Measurements from ENCODE around the gene TMPRSS13. TPM values are rescaled to one million over a fixed set of nuclear protein-coding genes. Genes with fewer than 3 reads are reported as not detected.

Gene TMPRSS13
- total RNA-seq, 1 experiment from 2014 or later = 0.50 TPM

DNA sequence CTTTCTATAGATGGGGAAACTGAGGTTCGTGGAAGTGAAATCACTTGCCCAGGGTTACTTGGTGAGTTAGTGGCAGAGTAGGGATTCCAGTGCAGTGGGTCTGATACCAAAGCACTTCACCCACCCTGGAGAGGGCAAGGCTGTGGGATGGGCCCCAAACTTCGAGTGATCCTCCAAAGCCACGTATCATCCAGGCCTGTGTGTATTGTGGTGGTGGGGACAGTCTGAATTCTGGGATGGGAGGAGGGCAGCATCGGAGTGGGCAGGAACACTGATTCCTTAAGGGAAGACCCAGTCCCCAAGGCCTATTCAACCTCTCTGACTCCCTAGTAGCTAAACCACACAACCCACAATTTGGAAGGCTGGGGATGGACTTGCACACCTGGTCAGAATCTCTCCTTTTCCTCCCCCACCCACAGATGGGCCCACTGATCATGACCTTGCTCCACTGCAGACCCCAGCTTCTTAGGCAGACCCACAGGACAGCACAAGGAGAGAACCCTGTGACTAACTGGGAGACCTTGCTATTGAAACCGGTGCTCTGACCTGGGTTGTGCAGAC, 11.5 kb downstream of the TMPRSS13 start:
- no peaks in the 10 kb centered on the region for H3K4me1 ChIP-seq (ENCODE audit: insufficient read depth, low read length)
- no peak overlapping the region for H2BK12ac ChIP-seq (ENCODE audit: insufficient read length, low read depth, low read length)
- H4K8ac ChIP-seq (replicated peaks; ENCODE audit: insufficient read length, low read depth, low read length) = no peak overlapping the region
- no peaks in the 10 kb centered on the region for H3K9me3 Mint-ChIP-seq
- H4K91ac ChIP-seq (ENCODE audit: insufficient read length, low read depth, low read length) = no peak overlapping the region
- no peaks in the 10 kb centered on the region for H3K27me3 ChIP-seq (ENCODE audit: insufficient read depth, low read length)
- no peak overlapping the region for H2BK5ac ChIP-seq (ENCODE audit: insufficient read length, low read length)
- no peak overlapping the region for H2BK20ac ChIP-seq (ENCODE audit: low read depth, low read length, poor library complexity, severe bottlenecking)
- H3K4me1 Mint-ChIP-seq = peaks cover 0 to 7% of the 10 kb centered on the region in 2 experiments
- no peaks in the 10 kb centered on the region for H3K79me2 ChIP-seq (ENCODE audit: insufficient read depth, low read length)
- no peak overlapping the region for H4K5ac ChIP-seq (ENCODE audit: insufficient read length, low read depth, low read length)
- H3K14ac ChIP-seq (ENCODE audit: insufficient read depth, low read length) = no peak overlapping the region
- no CpG with 5 or more reads among the region's 5 CpGs for WGBS (ENCODE audit: extremely low coverage, insufficient read length, low lambda C conversion rate)
- H3K18ac ChIP-seq (ENCODE audit: insufficient read length, low read depth, low read length) = no peak overlapping the region
- H3K9ac ChIP-seq (ENCODE audit: extremely low read depth, insufficient read length, low read length) = no peak overlapping the region
- H3K27ac Mint-ChIP-seq = peak overlapping the region in 1 of 3 experiments; percentile 11; a peak in 2 of 7 replicates
- no peaks in the 10 kb centered on the region for H4K20me1 ChIP-seq (ENCODE audit: control insufficient read depth, insufficient read depth, insufficient read length)
- no peak overlapping the region for H3T11ph ChIP-seq (ENCODE audit: low read length)
- peaks cover 14% of the 10 kb centered on the region for H3K27me3 Mint-ChIP-seq (ENCODE audit: low read depth)
- no peak overlapping the region for H2AK5ac ChIP-seq (ENCODE audit: insufficient read length, low read length)
- H3K56ac ChIP-seq (ENCODE audit: insufficient read length, low read depth, low read length) = no peak overlapping the region
- no peak overlapping the region for H3K4ac ChIP-seq (ENCODE audit: low read depth, low read length)
- TF ChIP-seq CTCF (conservative IDR thresholded peaks at IDR 0.05) = no peak
- no peak overlapping the region for H2AFZ ChIP-seq (ENCODE audit: low read length)
- H3K23ac ChIP-seq (ENCODE audit: insufficient read length, low read depth, low read length) = no peak overlapping the region
- no peaks in the 10 kb centered on the region for H3K79me1 ChIP-seq (ENCODE audit: insufficient read depth, low read depth, low read length, poor library complexity, severe bottlenecking)
- H3K36me3 Mint-ChIP-seq (ENCODE audit: insufficient read depth in 1 of 3, low read depth in 3 of 3) = no peaks in the 10 kb centered on the region
- no peak for DNase-seq
- no peak overlapping the region for H3K4me2 ChIP-seq (ENCODE audit: insufficient read depth, insufficient read length, low read length)
- no peak overlapping the region for H2BK120ac ChIP-seq (ENCODE audit: low read depth, low read length, poor library complexity, severe bottlenecking)
- H3K23me2 ChIP-seq (ENCODE audit: insufficient read length, low read depth, low read length, poor library complexity, severe bottlenecking) = no peaks in the 10 kb centered on the region
- H3K27ac ChIP-seq (ENCODE audit: insufficient read length, low read depth, low read length) = no peak overlapping the region
- no peaks in the 10 kb centered on the region for H3K9me3 ChIP-seq (ENCODE audit: control insufficient read depth, low read depth, low read length)
- H2BK15ac ChIP-seq (ENCODE audit: low read depth, low read length) = no peak overlapping the region
- no peak overlapping the region for H3K4me3 Mint-ChIP-seq
